HG03139 (cell line): ENCODE measurements around the gene PCK1.

Source experiments
- ATAC-seq: cut with Tn5 transposase; IDR thresholded peaks from one replicate; pipeline ENCODE4 v1.9.1; 2021; ENCODE audit not compliant: unreplicated experiment

Gene PCK1

DNA sequence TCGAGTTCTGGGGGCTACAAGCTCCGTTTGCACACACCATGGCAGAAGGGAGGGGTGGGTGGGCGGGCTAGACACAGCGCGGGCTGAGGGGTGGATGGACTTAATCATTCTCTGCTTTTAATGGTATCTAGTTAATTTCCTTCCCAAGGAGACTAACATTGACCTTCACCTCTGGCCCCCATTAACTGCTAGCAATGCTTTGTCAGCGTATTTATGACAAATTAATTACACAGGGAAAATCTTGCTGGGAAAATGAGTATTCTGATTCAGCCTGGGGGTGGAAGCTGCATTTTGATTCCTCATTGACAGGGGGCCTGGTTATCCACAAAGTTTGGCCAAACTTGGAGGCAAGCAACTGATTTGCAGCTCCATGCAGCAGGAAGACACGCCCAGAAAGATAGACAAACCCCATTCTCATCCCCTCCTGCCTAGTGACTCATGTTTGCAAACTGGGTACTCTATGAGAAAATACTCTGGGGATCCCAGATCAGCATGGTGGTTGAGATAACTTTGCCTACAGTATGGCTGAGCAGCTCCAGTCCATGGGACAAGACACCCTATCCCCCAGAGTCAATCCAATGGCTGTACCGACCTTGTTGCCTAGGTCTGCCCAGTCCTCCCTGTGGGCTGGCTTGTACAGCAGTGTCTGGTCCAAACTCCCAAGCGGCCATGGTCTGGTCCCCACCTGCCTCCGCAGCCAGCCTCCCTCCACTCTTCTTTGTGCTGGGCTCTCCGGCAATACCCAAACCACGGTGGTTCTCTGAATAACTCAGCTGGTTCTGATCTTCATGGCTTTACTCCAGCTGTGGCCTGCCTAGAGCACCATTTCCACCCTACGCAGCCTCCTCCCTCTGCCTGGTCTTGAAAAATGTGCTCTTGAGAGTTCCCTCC lies 39.7 kb downstream of the PCK1 start:
- no peak for ATAC-seq

DNA sequence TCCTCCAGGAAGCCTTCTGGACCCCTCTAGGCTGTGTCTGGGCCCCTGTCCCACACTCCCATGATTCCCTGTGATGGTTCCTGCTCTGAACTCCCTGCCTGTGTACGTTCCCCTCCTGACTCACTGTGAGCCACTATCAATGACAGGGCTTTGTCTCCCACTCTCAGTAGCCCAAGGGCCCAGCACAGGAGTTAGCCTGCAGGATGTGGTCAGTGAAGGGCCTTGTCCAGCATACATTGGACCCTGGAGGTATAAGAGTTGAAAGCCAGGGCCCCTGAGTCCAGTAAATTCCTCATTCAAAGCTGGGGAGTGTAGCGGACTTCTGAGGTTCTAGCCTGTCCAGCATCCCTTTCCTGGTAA lies 40.3 kb downstream of the PCK1 start:
- no peak for ATAC-seq

DNA sequence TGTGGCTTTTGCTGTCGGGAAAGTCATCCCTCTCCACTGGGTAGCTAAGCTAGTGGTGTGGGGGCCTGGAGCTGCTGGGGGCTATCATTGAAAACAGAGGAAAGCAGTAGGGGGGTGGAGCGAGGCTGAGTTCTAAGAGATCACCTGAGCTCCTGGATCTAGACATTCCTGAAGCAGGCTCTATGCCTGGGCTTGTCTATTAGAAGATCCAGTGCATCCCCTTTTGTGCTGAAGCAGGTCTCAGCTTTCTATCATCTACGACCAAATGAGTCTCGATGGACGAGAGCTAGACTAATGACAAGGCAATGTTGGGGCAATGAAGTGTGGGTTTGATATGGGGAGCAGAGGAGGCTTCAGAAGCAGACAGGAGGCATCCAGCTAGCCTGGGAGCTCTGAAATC lies 40.8 kb downstream of the PCK1 start:
- ATAC-seq: no peak

DNA sequence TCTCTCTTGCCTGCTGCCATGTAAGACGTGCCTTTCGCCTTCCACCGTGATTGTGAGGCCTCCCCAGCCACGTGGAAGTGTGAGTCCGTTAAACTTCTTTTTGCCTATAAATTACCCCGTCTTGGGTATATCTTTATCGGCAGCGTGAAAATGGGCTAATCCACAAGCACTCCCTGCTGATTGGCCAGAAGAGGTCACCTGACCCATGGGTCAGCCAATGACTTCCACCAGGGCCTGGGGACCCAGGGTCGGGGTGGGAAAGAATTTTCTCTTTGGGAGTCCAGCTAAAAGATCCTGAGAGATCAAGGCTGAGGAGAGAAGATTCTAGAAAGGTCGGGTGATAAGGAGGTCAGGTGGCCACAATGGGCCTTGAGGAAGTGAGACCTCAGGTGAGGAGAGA lies 42.2 kb downstream of the PCK1 start:
- ATAC-seq: no peak

DNA sequence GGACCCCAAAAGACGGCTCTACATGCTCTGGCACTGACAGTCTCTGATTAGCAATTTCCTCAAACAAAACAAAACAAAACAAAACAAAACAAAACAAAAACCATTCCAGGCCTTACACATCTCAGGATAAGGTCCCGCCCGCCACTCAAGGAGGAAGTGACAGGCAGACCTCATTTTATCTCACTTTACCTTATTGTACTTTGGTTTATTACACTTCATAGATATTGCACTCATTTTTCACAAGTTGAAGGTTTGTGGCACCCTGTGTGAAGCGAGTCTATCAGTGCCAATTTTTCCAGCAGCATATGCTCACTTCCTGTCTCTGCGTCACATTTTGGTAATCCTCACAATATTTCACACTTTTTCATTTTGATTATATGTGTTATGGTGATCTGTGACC lies 44.1 kb downstream of the PCK1 start:
- ATAC-seq: no peak

DNA sequence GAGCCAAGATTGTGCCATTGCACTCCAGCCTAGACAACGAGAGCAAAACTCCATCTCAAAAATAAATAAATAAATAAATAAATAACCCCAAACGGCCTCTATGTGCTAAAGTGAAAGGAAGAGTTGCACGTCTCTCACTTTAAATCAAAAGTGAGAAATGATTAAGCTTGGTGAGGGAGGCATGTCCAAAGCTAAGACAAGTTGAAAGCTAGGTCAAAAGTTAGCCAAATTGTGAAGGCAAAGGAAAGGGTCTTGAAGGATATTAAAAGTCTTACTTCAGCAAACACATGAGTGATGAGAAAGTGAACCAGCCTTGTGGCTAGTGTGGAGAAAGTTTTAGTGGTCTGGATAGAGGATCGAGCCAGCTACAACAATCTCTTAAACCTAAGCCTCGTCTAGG lies 45.0 kb downstream of the PCK1 start:
- ATAC-seq: no peak

DNA sequence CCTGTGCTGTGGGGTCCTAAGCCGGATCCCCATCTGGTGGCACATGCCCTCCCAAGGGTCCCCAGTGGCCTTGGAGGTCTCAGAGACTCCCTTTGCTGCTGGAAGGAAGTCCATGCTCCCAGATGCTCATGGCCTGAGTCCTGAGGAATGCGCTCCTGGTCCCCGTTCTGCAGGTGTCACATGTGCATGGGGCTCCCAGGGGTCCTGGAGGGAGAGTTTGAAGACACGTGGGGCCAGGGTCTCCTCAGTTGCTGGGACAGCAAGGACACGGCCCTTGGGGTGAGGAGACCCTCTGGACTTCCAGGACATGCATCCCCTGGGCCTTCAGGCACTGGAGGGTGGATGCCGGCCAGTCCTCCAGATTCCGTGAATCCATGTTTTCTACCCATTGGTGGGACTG lies 47.6 kb downstream of the PCK1 start:
- no peak for ATAC-seq

DNA sequence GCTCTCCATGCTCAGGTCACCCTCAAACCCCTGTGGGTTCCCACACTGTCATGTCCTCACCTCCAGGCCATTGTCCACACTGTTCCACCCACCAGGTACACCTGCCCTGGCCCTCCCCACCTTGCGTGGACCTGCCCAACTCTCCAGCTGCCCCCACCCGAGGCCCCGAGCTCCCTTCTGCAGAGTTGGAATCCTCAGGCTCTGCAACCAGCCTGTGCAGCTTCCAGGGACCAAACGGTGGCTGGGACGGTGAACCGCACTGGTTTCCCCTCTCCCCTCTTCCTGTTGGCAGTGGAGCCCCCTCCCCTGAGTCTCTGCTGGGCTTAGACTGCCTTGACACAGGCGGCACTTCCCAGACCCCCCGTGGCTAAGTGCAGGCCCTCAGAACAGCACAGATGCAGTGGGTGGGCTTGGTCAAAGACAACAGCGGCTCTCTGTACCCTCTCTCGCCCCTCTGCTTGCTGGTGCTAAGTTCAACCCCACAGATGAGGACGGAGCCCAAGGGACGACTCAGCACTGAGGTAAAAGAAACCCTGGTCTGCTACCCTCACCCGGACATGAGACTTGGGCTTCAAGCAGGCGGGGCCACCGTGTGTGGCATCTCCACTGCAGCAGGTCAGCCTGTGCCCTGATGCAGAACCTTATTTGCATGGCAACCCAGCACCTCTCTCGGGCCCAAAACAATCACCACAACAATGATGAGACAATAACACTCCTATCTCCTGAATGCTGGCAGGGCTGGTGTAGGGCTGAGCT lies 48.4 kb downstream of the PCK1 start:
- ATAC-seq: no peak

DNA sequence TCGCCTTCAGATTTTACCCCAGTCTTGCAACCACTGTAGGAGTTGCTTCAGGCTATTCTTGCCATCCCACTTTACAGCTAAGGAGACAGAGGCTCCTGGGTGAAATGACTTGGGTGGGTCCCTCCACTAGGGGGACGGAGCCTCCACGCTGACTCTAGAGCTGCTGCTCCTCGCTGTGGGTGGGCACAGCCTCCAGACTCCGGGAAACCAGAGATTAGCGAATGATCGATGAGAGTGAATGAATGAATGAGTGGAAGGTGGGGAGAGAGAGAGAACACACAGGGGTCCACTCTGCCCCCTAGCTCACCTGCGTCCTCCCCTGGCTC lies 48.9 kb downstream of the PCK1 start:
- no peak for ATAC-seq

DNA sequence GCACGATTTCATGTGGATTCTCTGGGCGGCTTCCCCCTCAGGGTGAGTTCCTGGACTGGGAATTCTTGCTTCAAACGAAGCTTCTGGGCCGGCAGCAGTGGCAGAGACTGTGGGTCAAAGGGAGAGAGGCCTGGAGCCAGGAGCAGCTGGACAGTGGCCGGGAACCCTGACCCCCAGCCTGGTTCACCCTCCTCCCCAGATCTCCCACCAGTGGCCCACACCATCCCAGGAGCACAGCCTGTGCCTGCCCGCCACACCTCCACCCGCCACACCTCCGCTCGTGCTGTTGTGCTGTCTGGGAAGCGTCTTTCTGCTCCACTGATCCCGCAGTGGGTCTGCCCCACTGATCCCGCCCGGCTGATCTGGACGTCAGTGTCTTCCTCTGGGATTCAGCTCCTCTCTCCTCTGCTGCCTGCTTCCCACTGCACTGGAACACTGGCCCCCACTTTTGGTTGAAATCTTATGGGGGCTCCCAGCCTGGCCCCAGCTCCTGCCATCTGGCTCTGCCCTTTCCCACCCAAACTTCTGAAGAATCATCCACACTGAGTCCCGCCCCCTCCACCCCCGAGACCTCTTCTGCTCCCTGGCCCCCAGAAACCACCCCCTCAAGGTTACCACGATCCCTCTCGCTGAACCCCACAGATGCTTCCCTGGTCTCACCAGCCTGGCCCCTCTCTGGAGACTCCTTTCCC lies 49.5 kb downstream of the PCK1 start:
- no peak for ATAC-seq

DNA sequence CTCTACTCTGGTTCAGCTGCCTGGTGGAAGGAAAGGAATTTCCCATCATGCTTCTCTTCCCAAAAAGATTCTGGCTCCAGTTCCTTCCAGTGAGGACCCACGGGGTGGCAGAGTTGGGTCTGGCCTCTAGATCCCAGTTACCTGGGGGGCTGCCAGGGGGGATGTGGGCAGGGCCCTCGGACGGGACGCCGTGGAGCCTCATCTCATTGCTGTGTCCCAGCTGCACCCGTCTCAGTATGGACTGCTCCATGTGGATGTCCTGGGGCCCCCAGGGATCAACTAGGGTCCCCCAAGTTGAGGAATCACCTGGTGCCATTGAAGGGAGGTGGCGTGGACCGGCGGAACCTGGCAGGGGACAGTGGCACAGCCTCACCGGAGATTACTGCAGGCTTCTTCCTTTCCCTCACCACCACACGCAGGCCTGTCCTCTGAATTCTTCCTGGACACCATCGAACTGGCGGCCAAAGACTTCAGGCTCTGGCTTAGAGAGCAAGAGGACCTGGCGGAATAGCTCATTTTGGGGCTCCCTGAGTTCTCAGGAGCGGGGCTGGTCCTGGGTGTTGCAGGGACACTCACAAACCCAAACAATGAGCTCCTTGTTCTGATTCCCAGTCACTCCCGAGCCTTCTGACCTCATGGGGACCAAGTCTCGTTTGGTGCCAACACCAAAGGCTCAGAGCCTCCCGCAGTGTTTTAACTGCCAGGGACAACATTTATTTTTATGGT lies 50.8 kb downstream of the PCK1 start:
- no peak for ATAC-seq

DNA sequence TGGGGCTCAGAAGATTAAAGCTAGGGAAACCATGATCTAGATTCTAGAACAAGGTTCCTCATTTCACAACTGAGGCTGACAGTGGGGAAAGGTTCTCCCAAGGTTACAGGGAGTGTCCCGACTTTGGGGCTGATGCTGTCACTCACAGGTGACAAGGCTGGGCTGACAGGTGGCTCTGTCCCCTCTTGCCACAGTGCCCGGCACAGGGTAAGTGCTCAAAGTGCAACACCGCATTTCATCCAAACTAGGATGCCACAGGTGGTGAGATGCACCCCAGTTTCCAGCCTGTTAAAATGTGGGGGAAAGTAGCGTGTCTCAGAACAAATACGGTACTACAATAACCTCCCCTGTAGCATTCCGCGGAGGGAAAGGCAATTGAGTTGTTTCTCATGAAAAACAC lies 51.5 kb downstream of the PCK1 start:
- no peak for ATAC-seq

DNA sequence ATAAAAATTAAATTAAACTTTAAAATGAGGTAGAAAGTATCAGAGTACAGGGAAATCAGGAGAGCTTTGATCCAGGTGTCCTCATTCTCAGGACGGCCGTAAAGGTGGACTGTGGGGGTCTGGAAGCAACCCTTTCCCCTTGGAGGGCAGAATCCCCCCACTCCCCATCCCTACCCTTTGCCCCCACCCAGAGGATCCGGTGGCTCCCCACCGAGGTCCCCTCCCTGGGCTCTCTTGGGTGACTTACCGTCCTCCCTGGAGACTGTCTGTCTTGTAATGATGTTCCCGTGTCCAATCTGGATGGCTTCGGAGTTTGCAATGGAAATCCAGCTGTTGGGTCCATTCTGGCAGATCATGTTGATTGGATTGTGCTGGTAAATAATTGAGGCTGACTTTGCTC lies 52.0 kb downstream of the PCK1 start:
- ATAC-seq: no peak

DNA sequence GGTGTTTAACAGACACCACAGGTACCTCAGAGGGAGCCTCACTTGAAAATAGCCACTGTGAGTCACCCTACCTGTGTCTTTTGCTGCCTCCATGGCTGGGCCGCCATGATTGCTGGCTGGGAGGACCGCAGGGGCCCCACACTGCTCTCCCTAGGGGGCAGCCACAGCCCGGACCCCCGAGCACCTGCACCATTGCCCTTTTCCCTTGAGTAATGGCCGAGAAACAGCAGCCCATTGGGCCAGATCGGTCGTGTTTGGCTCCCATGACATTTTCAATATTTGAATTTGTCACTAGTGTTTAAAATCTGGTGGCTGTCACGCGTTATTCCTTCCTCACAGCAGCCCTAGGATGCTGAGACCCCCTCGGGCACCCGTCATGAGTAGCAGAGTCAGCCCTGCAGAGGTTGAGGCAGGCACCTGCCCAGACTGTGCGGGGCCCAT lies 52.6 kb downstream of the PCK1 start:
- ATAC-seq: no peak

DNA sequence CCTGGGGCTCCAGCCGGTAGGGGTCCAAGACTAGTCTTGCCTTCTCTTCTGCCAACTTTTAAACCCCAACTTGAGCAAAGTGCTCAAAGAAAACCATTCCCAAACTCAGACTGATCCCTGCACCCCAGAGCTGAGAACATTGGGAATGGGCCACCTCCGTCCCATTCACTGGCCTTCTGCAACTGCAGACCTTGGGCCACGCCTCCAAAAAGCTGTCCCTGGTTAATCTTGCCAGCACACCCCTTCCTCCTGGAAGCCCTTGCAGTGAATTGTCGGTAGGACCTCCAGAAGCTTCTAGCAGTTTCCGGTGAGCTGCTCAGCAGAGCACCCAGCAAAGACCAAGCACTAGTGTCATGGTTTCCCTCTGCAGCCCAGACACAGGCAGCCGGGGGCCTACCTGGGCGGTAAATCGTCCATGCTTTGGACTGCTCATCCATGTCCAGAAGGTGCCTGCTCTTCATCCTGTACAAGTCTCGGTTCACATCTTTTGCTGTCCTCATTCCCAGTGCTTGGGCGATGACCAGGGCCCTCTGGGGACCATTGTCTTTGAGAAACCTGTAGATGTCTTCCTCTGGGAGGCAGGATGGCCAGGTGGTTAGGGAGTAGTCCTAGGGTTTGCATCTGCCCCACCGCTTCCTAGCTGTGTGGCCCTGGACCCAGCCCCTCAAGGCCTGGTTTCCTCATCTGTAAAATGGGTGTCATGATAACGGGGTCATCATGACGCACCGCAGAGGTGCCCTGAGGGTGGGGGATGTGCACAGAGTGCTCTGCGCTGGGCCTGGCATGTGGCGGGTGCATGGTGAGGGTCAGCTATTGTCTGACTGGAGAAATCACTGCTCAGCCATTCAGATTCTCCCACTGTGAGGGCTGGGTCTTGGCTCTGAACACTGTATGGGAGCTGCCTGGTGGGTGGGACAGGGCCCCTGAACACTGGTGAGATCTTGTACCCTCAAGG lies 53.9 kb downstream of the PCK1 start:
- no peak for ATAC-seq

DNA sequence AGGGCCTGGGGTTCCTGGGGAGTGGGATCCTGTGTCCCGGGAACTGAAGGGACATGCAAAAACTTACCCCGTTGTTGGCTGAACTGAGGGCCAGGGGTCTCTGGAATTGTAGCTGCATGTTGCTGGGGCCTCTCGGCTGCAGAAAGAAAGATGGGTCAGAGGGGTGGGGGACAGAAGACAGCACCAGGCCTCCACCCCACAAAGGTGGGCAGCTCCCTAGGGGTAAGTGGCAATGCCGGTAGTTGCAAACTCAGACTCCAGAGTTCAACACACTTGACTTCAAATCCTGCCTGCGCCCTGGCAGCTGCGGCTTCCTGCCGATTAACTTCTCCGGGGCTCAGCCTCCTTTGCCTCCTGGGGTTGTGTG lies 54.5 kb downstream of the PCK1 start:
- ATAC-seq: no peak

DNA sequence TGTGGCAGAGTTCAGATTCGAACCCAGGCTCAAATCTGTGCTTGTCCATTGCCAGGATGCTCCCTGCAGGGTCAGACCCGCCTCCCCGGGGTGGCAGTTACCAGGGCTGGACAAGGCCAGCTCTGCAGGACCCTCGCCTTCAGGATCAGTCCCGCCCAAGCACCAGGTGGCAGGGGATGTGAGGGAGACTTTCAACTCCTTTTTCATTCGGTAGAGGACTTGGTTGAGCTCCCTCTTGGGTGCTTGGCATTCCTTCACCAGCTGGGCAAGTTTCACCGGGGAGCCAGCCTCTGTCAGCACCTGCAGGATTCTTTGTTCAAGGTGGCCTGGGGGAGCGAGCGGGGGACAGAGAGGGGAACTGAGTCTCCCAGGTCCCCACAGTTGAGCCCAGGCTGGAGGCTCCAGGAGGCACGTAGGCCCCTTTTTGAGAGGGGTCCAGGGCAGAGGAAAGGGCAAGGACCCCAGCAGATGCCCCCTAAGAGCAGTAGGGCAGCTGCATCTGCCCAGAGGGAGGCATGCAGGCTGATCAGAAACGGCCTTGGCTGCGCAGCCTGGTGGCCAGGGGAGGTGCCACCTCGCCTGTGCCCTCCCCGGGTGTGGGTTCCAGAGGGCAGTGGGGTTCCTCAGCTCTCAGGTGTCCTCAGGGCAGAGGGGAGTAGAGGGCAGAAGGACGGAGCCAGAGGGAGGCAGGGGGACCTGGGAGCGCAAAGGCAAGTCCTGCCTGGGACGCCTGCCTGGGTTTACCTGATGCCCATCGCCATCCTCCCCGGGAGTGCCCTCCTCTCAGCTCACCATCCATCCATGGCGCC lies 55.4 kb downstream of the PCK1 start:
- no peak for ATAC-seq

DNA sequence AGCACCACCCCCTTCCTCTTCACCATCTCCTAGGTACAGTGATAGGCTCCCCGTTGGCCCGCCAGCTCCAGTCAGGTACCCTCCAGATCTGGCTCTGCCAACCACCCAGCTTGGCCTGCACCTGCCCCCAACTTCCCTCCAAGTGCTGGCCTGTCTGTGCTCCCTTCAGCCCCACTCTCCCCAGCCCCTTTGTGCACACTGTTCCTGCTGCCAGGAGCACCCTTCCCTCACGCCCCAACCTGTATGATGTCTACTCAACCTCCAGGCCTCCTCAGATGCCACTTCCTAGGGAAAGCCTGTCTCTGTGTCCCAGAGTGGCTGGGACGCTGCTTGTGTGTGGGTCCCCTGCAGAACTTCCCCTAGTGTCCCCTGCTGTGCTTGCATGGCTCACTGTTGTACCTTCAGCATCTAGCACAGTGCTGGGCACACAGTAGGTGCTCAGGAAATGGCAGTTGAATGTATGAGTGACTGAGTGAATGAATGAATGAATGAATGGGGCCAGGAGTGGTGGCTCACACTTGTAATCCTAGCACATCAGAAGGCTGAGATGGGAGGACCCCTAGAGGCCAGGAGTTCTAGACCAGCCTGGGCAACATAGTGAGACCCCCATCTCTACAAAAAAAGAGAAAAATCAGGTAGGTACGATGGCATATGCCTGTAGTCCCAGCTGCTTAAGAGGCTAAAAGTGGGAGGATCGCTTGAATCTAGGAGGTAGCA lies 56.3 kb downstream of the PCK1 start:
- ATAC-seq: no peak
